HepG2 (cell line): ENCODE results near the gene DSC2. TPM values are rescaled to one million over a fixed set of nuclear protein-coding genes. Genes with fewer than 3 reads are reported as not detected.

Source experiments
- CENPBD1 ChIP-seq: sonication (generic); formaldehyde crosslinking; IDR thresholded peaks from 2 replicates; pipeline ENCODE4 v1.8.0; 2022; ENCODE audit warnings: missing genetic modification reagents, low read depth, mild to moderate bottlenecking, borderline replicate concordance
- FUBP1 ChIP-seq: sonication (generic); formaldehyde crosslinking; IDR thresholded peaks from 2 replicates; pipeline ENCODE4 v1.5.1; 2020; ENCODE audit warnings: missing genetic modification reagents, mild to moderate bottlenecking, borderline replicate concordance
- GFI1 ChIP-seq: sonication (generic); formaldehyde crosslinking; IDR thresholded peaks from 2 replicates; pipeline ENCODE4 v1.5.0; 2020; ENCODE audit warnings: missing genetic modification reagents, mild to moderate bottlenecking, borderline replicate concordance
- HNF4A ChIP-seq: sonication (generic); formaldehyde crosslinking; IDR thresholded peaks from 2 replicates; pipeline ENCODE4 v1.4.0; 2020; ENCODE audit warnings: missing genetic modification reagents
- MYNN ChIP-seq: sonication (generic); formaldehyde crosslinking; IDR thresholded peaks from 2 replicates; pipeline ENCODE4 v1.4.0; 2020; ENCODE audit warnings: mild to moderate bottlenecking, low read depth, missing genetic modification reagents
- NR2C2 ChIP-seq: sonication (generic); formaldehyde crosslinking; IDR thresholded peaks from 2 replicates; pipeline ENCODE4 v1.4.0; 2020; ENCODE audit warnings: missing genetic modification reagents, mild to moderate bottlenecking, moderate library complexity, borderline replicate concordance
- STAT6 ChIP-seq: sonication (generic); formaldehyde crosslinking; IDR thresholded peaks from 2 replicates; pipeline ENCODE4 v1.4.0; 2020; ENCODE audit warnings: missing genetic modification reagents, mild to moderate bottlenecking, borderline replicate concordance
- TGIF2 ChIP-seq: IDR thresholded peaks from 2 replicates; pipeline ENCODE4 v1.6.1; 2016; ENCODE audit warnings: control low read depth, missing compliant biosample characterization
- ZBTB4 ChIP-seq: sonication (generic); formaldehyde crosslinking; IDR thresholded peaks from 2 replicates; pipeline ENCODE4 v1.4.0; 2020; ENCODE audit warnings: missing genetic modification reagents, mild to moderate bottlenecking, borderline replicate concordance
- ZC3H4 ChIP-seq: sonication (generic); formaldehyde crosslinking; IDR thresholded peaks from 2 replicates; pipeline ENCODE4 v1.4.0; 2020; ENCODE audit warnings: missing genetic modification reagents, borderline replicate concordance
- ZFP36L1 ChIP-seq: sonication (generic); formaldehyde crosslinking; IDR thresholded peaks from 2 replicates; pipeline ENCODE4 v1.8.0; 2022; ENCODE audit warnings: mild to moderate bottlenecking, missing genetic modification reagents, moderate library complexity
- ZNF280B ChIP-seq: sonication (generic); formaldehyde crosslinking; IDR thresholded peaks from 2 replicates; pipeline ENCODE4 v1.5.0; 2020; ENCODE audit warnings: missing genetic modification reagents, mild to moderate bottlenecking, borderline replicate concordance
- ZNF329 ChIP-seq: sonication (generic); formaldehyde crosslinking; IDR thresholded peaks from 2 replicates; pipeline ENCODE4 v1.9.0; 2021; ENCODE audit warnings: low read depth, mild to moderate bottlenecking, missing genetic modification reagents
- ZNF354B ChIP-seq: sonication (generic); formaldehyde crosslinking; IDR thresholded peaks from 2 replicates; pipeline ENCODE4 v1.8.0; 2022; ENCODE audit warnings: mild to moderate bottlenecking, missing genetic modification reagents
- ZNF782 ChIP-seq: sonication (generic); formaldehyde crosslinking; IDR thresholded peaks from 2 replicates; pipeline ENCODE4 v1.4.0; 2020; ENCODE audit warnings: missing genetic modification reagents, mild to moderate bottlenecking, borderline replicate concordance
- ZNF83 ChIP-seq: sonication (generic); formaldehyde crosslinking; IDR thresholded peaks from 2 replicates; pipeline ENCODE4 v1.4.0; 2020; ENCODE audit warnings: missing genetic modification reagents, mild to moderate bottlenecking, borderline replicate concordance
- polyA plus RNA-seq, 8 experiments: library from polyadenylated mRNA; depleted of rRNA in 3 of 8; stranded (reverse) in 7 of 8; unstranded in 1 of 8; fragments of >200 nt; fragmentation: Illumina TruSeq in 4 of 8; extraction: Trizol in 4 of 8; gene quantifications; 2 replicates each; pipeline versions ENCODE4 v1.2.1 to v1.2.3, GENCODE V29; 2011 to 2016; ENCODE audit warnings: low read depth in 4 of 8, missing spikeins in 1 of 8, mixed read lengths in 1 of 8; ENCODE audit not compliant: insufficient read depth in 1 of 8
- total RNA-seq, 5 experiments: library from RNA; depleted of rRNA; stranded (reverse); fragments of >200 nt; fragmentation: Illumina TruSeq; extraction: Trizol; gene quantifications; 2 replicates each; pipeline ENCODE4 v1.2.3, GENCODE V29; 2016; ENCODE audit warnings: low read depth in 1 of 5

Gene DSC2
- total and polyA plus RNA-seq, 2 of the 13 experiments (the other 11 are each of a cell fraction or from before 2014, with no cell fraction given), result 7.2 to 24.9 TPM

- TF ChIP-seq STAT6, result no peak
- TF ChIP-seq ZNF83 (CRISPR knock-in tag), result no peak
- TF ChIP-seq ZNF782 (CRISPR knock-in tag), result no peak
- no peak for TF ChIP-seq ZNF280B (CRISPR knock-in tag)
- TF ChIP-seq ZNF354B (CRISPR knock-in tag), result no peak
- no peak for TF ChIP-seq MYNN (CRISPR knock-in tag)
- no peak; the same call in 1 of the 2 replicates for TF ChIP-seq ZNF329 (CRISPR knock-in tag)
- no peak for TF ChIP-seq ZFP36L1 (CRISPR knock-in tag)
- TF ChIP-seq CENPBD1 (CRISPR knock-in tag), result no peak
- TF ChIP-seq HNF4A (CRISPR knock-in tag), result peak; percentile 46; the same call in 1 of the 2 replicates
- TF ChIP-seq ZBTB4 (CRISPR knock-in tag), result no peak
- peak; percentile 41; the same call in 1 of the 2 replicates for TF ChIP-seq GFI1 (CRISPR knock-in tag)
- no peak for TF ChIP-seq TGIF2 (CRISPR knock-in tag)
- TF ChIP-seq FUBP1 (CRISPR knock-in tag), result no peak
- peak; percentile 34; the same call in 1 of the 2 replicates for TF ChIP-seq ZC3H4 (CRISPR knock-in tag)
- TF ChIP-seq NR2C2 (CRISPR knock-in tag), result no peak
These were observed 817 bp downstream of the DSC2 start (continued) for GRCh38 chr18:31101183-31102024.
